ENCODE measurements around the gene TNMD.

DNA sequence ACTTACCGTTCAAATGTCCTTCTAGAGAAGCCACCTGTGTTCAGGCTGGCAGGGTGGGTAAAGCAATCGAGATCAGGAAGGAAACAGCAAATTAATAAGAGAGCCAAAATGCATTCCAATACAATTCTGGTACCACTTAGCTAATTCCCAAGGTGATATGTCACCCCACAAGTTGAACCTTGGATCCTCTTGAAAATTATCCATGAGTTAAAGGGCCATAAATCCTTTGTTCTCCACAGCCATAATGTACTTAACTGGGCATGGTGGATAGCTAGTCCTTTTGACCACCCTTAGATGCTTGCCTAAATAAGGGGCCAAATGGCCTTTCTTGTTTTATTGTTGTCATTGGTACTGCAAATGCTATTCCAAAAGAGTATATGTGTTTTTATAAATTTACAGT lies 2.0 kb downstream of the TNMD start:
- TF ChIP-seq EZH2 (IDR thresholded peaks at IDR 0.05; ENCODE audit: borderline replicate concordance, low read depth, low read length, severe bottlenecking) (no peak), MYC (IDR thresholded peaks at IDR 0.05; ENCODE audit: low read depth, low read length) (no peak), MAX (IDR thresholded peaks at IDR 0.05; ENCODE audit: insufficient read depth, insufficient read length) (no peak), POLR2A (IDR thresholded peaks at IDR 0.05; ENCODE audit: low read depth, low read length) (no peak)
- TF ChIP-seq, protein P1, sequence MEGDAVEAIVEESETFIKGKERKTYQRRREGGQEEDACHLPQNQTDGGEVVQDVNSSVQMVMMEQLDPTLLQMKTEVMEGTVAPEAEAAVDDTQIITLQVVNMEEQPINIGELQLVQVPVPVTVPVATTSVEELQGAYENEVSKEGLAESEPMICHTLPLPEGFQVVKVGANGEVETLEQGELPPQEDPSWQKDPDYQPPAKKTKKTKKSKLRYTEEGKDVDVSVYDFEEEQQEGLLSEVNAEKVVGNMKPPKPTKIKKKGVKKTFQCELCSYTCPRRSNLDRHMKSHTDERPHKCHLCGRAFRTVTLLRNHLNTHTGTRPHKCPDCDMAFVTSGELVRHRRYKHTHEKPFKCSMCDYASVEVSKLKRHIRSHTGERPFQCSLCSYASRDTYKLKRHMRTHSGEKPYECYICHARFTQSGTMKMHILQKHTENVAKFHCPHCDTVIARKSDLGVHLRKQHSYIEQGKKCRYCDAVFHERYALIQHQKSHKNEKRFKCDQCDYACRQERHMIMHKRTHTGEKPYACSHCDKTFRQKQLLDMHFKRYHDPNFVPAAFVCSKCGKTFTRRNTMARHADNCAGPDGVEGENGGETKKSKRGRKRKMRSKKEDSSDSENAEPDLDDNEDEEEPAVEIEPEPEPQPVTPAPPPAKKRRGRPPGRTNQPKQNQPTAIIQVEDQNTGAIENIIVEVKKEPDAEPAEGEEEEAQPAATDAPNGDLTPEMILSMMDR (IDR thresholded peaks at IDR 0.05; ENCODE audit: extremely low read depth in 1 of 2, insufficient read depth in 1 of 2, low read depth in 1 of 2, low read length in 2 of 2): no peak
